Activated CD8-positive, alpha-beta memory T cell treated with anti-CD3 and anti-CD28 coated beads for 36 hours (primary cell): ENCODE results near the gene UEVLD. TPM values are rescaled to one million over a fixed set of nuclear protein-coding genes. Genes with fewer than 3 reads are reported as not detected.
"Not testable (repeated sequence)": the region's sequence is repeated elsewhere in the genome, so short reads cannot be mapped to it uniquely, and the experiment has no call there.

Experiments used
- CTCF ChIA-PET: fragments of 350-600 bp; sonication (Branson Sonifier 250); formaldehyde crosslinking; loops from one replicate; lab custom pipeline; 2021; ENCODE audit warnings: antibody characterized with exemption; lab: Charles Lee
- POLR2A ChIA-PET: fragments of 350-600 bp; sonication (Branson Sonifier 250); formaldehyde crosslinking; loops from one replicate; lab custom pipeline; 2021; ENCODE audit warnings: antibody characterized with exemption; lab: Charles Lee
- total RNA-seq, 2 experiments: library from RNA; stranded (reverse); gene quantifications; one replicate each; pipeline ENCODE4 v1.2.3, GENCODE V29; 2021

Gene UEVLD
- total RNA-seq, 2 experiments from 2014 or later: 17.6 to 19.3 TPM

DNA sequence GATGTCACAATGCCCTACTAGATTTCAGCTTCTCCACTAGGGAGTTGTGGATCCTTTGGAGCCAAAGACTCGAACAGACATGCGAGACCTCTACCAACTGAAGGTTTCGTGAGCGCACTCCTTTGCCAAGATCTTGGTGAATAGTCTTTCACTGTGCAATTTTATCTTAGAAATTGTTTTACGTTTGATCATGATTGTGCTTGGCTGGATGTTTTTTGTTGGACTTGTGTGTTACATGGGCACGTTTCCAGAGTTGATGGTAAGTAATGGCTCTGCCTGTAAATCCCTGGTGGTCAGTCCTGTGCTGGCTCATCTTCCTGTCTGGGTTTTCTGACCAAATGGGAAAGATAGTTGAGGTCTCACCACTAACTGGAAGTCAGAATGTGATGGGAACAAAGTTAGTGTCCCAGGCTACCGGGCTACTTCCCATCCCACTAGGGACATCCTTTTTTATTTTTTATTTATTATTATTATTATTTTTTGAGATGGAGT is 11.3 kb upstream of the UEVLD start, which contains the start of gene MISFA:
Gene MISFA, plus strand, starts transcription at position 51 of the 492 bp plus-strand sequence. Its CDS starts 140 bp downstream, at position 191.
- ChIA-PET CTCF (interaction anchor here (0.6 kb wide), 1 partner anchor 139 kb away, joined by 3 read pairs; no protein-coding TSS in a partner anchor), POLR2A (no interaction called here)

DNA sequence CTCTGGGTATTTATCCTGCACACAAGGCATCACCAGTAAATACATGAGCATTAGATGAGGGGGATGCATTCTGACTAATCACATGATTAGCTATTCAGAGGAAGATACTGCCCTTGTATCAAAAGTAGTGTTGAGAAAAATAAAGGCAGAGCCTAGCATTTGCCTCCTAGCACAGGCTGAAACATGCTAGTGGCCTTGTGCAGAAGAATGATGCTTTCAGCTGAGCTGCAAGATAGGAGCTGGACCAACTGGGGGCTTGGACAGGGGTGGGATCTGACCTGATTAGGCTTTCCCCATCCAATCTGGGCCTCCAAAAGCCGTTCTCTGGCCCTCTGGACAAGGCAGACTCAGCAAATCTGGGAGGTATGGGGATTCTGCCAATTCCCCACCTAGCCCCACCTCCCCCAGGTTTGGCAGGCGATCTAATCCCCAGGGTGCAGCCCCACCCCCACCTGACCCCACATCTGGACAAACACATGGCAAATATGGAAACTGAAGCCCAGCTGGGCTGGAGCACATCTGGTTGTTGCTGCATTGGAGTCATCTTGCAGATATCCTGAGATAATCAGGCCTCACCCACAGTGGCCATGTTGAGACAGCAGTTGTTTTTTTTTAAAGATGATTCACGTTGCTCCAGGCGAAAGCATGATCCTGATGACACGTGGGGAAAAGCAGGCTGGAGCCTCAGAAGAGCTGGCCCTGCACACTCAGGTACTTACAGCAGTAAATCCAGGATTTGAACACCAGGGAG is 6.6 kb upstream of the UEVLD start:
- ChIA-PET CTCF (no interaction called here), POLR2A (no interaction called here)

GRCh38 chr11:18594088-18594487 is 5.6 kb upstream of the UEVLD start:
- CTCF ChIA-PET: interaction anchor here (0.6 to 0.7 kb wide), 2 partner anchors 13 to 74 kb away, joined by 4 to 7 read pairs; no protein-coding TSS in a partner anchor

GRCh38 chr11:18590571-18590970 is 2.0 kb upstream of the UEVLD start:
- ChIA-PET CTCF (no interaction called here), POLR2A (no interaction called here)

More at GRCh38 chr11:18594088-18594487, 5.6 kb upstream of the UEVLD start:
- POLR2A ChIA-PET: not testable (repeated sequence)

DNA sequence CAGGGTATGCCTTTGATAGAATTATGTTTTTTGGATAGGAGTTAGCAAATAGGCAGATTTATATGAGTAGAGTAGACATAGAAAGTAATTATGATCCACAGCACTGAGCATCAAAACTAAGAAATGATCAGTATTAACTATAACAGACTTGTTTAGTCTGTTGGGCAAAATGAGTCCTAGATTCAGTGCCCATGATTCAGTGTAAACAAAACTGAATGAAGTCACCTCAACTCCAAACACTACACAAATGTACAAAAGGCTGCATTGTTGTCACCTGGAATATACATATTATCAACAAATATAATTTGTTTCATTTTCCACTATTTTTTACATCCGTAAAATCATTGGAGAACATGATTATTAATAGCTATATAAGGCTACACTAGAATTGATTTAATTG is 6.7 kb downstream of the UEVLD start:
- CTCF ChIA-PET: interaction anchor here (0.5 kb wide), 1 partner anchor 12 kb away, joined by 7 read pairs; no protein-coding TSS in a partner anchor
- POLR2A ChIA-PET: interaction anchor here (0.6 kb wide), 1 partner anchor 48 kb away, joined by 4 read pairs; no protein-coding TSS in a partner anchor

DNA sequence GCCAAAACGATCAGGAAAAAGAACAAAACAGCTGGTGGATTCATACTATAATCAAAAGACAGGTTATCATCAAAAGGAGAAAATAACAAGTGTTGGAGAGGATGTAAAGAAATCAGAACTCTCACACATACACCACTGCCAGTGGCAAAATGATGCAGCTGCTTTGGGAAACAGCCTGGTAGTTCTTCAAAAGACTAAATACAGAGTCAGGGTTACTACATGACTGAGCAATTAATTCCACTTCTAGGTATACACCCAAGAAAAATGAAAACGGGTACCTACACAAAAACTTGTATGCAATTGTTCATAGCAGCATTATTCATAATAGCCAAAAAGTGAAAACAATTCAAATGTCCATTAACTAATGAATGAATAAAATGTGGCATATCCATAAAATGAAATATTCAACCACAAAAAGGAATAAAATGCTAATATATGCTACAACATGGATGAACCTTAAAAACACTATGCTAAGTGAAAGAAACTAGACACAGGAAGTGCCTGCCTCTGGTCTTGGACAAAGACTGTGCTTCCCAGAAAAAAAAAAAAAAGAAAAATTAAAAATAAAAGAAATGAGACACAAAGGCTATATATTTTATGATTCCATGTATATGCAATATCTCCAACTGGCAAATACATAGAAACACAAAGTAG is 8.3 kb downstream of the UEVLD start:
- ChIA-PET CTCF (interaction anchor here (0.7 kb wide), 1 partner anchor 35 kb away, joined by 3 read pairs; no protein-coding TSS in a partner anchor), POLR2A (interaction anchor here (0.6 to 1.5 kb wide), 3 partner anchors 8 to 1118 kb away, joined by 4 to 6 read pairs (median 4); partner anchors contain the start of gene UEVLD)

DNA sequence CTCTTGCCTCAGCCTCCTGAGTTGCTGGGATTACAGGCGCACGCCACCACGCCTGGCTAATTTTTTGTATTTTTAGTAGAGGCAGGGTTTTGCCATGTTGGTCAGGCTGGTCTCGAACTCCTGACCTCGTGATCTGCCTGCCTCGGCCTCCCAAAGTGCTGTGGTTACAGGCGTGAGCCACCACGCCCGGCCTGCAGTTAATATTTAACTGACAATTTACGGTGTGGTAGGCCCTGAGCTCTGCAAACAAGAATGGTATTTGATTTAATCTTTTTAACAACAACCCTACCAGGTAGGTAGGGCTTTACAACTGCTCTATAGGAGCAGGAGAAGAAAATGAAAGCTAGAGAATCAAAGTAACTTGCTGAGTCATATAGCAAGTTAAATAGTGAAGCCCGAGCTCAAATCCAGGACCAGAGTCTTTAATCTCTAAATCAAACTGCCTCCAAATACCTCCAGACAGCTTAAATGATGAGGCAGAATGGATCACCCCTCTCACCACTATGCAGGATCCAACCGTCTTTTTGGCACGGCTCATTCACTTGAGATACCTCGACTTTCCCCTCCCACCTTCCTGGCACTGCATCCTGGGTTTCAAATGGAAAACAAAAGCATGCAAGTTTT is 9.4 kb downstream of the UEVLD start:
- POLR2A ChIA-PET: interaction anchor here (0.6 to 1.5 kb wide), 5 partner anchors 9 to 1119 kb away, joined by 3 to 7 read pairs (median 4); partner anchors contain the start of genes SPTY2D1 and UEVLD
- CTCF ChIA-PET: interaction anchor here (1.1 kb wide), 1 partner anchor 9 kb away, joined by 4 read pairs; no protein-coding TSS in a partner anchor

DNA sequence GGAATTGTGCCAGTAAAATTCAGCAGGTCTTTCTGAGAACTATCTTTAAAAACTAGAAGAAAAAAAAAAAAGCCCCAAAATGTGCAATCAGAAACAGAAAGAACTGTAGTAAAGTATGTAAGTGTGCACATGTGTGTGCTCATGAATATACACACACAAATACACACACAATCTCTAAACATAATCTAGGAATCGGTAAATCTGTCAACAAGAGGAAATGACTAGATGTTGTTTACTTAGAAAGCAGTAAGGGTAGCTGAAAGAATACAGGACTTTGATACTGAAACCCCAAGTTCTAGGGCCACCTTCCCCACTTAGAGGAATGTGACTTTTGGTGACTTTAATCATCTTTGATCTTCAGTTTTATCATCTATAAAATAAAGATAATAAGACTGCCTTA is 13.2 kb downstream of the UEVLD start:
- CTCF ChIA-PET: no interaction called here
- POLR2A ChIA-PET: no interaction called here

DNA sequence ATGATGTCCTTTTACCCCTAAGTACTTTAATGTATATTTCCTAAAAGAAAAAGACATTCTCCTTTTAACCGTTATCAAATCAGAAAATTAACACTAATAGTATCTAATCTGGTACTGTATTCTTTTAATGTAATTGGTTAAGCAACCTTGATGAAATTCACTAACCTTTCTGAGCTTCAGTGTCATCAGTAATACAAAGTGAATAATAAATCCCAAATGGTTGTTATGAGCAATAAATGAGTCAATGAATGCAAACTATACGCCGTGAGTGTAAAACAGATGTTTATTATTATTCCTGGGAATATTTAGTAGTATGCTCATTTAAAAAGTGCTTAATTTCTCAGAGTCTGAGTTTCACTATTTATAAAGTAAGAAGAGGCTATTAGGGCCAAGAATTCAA is 21.5 kb downstream of the UEVLD start:
- ChIA-PET CTCF (no interaction called here), POLR2A (no interaction called here)

GRCh38 chr11:18566406-18566805 is 22.1 kb downstream of the UEVLD start:
- ChIA-PET POLR2A (no interaction called here), CTCF (no interaction called here)

DNA sequence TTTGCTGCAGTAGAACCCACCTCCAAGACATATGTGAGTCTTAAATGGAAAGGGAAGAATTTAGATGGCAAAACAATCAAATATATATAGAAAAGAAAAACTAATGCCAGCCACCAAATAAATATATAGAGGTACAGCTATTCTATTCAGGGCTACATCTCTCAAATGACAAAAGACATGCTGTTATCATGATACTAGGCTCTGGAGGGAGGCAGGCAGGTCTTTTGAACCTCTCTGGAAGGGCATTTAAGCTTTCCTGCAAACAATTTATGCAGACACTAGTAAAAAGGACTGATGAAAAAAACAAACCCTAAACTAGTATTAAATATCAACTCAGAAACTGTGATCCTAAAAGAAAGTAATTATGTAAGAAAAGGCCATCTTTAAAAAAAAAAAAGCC is 24.4 kb downstream of the UEVLD start:
- ChIA-PET CTCF (interaction anchor here (0.7 kb wide), 1 partner anchor 1438 kb away, joined by 3 read pairs; no protein-coding TSS in a partner anchor), POLR2A (interaction anchor here (0.6 kb wide), 1 partner anchor 15 kb away, joined by 7 read pairs; no protein-coding TSS in a partner anchor)

DNA sequence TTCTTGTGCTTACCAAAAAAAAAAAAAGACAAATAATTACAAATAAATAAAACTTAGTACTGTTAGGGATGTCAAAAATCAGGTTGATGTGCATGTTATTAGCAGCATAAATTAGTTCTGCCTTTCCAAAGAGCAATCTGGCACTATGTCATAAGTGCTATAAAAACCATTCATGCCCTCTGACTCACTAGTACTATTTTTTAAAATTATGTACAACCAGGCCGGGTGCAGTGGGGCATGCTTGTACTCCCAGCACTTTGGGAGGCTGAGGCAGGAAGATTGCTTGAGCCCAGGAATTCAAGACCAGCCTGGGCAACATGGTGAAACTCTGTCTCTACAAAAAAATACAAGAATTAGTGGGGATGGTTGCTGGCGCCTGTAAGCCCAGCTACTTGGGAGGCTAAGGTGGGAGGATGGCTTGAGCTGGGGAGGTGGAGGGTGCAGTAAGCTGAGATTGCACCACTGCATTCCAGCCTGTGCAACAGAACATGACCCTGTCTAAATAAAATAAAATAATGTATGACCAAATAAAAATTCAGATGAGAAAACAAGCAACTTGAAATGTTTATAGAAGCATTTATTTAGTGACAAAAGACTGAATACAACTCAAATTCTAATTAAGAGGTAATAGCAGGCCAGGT is 25.3 kb downstream of the UEVLD start:
- CTCF ChIA-PET: interaction anchor here (0.7 kb wide), 1 partner anchor 72 kb away, joined by 3 read pairs; no protein-coding TSS in a partner anchor
- POLR2A ChIA-PET: no interaction called here

DNA sequence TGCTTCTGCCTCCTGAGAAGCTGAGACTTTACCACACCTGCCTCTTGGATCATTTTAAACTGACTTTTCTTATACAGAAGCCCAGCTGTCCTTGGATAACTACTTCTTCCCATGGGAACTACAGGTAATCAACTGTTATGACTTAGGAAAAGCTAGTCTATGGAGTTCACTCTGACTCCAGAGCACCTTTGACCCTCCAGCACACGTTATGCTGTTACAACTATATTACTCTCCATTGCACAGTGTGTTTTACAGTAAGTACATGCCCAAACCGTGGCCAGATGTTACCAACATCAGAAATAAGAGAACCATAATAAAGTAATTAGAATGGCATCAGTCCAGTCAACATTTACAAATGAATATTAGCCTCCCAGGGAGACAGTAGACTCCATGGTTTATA is 40.5 kb downstream of the UEVLD start:
- ChIA-PET POLR2A (no interaction called here), CTCF (no interaction called here)

DNA sequence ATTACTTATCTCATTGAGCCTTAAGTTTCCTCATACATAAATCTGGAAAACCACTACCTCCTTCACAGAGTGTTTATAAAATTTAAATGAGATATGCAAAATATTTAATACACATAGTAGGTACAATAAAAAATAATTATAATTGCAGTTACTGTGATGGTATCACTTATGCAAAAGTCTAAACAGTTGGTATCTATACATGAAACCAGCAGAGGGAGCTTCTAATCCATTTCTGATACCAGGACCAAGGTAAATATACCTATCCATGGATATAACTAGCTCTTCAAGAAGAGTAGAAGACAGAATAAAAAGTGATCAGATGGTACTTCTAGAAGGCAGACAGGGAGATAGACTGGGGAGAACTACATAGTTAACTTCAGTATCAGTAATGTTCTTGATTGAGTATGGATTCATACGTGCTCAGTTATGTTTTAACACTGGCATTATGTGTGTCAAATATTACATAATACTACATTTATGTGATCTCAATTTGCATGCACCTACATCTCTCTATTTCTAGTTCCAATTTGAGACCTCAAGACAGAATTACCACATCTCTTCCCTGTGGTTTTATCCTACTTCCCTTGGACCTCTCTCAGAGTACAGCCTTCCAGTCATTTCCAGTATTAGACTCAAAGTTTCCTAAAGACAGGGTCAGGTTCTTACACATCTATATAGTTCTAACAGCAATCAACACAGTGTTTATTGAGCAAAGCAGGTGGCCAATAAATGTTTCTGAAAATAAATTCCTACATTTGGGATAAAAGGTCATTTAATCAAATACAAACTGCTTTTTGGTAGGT is 48.1 kb downstream of the UEVLD start:
- ChIA-PET POLR2A (no interaction called here), CTCF (interaction anchor here (0.5 to 2.7 kb wide), 13 partner anchors 9 to 1809 kb away, joined by 3 to 9 read pairs (median 4); partner anchors contain the start of gene TSG101)

DNA sequence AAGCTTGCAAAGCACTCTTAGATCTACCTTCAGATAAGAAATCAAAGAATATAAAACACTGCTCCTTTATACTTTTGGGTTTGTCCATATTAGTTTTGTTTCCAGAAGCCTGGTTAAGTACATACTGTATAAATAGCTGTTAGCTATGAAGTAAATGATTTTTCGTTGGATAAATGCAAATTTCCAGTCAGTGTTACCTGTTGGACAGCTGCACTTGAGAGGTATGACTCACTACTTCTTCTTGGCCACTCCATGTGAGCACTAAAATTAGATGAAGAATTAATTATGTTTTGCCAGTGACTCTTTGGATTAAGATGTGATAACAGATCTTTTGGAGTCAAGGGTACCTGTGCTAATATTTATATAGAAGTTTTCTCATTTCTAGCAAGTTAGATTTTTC is 52.3 kb downstream of the UEVLD start:
- CTCF ChIA-PET: no interaction called here
- POLR2A ChIA-PET: no interaction called here

- POLR2A ChIA-PET: no interaction called here
- CTCF ChIA-PET: no interaction called here
Observed at GRCh38 chr11:18534245-18534644, 54.3 kb downstream of the UEVLD start.

GRCh38 chr11:18533365-18533764 is 55.2 kb downstream of the UEVLD start:
- POLR2A ChIA-PET: interaction anchor here (0.5 kb wide), 1 partner anchor 53 kb away, joined by 3 read pairs; no protein-coding TSS in a partner anchor
- CTCF ChIA-PET: no interaction called here

DNA sequence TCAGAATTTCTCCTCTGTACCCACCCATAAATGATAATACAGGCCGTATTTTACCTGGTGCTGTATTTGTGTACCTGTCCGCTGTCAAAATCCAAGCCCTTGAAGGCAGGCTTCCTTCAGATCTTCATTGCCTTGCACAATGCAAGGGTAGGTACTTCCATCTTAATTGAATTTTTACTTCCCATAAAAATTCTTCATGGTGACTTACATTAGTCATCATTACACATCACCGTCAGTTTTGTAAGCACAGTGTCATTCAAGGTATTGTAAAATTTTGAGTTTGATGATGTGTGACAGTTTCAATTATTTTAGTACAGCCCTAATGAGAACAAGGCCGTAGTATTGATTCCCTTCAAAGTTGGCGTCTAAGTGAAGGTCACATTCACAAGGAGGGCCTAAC is 61.0 kb downstream of the UEVLD start:
- ChIA-PET CTCF (interaction anchor here (0.8 to 2.7 kb wide), 10 partner anchors 13 to 690 kb away, joined by 3 to 9 read pairs (median 3); no protein-coding TSS in a partner anchor), POLR2A (interaction anchor here (0.5 to 2.2 kb wide), 5 partner anchors 55 to 206 kb away, joined by 5 to 13 read pairs (median 8); partner anchors contain the start of genes GTF2H1, HPS5, LDHA and SPTY2D1)
